ENCODE measurements around the gene C2orf76. TPM values are rescaled to one million over a fixed set of nuclear protein-coding genes. Genes with fewer than 3 reads are reported as not detected.

The C2orf76 gene
- total RNA-seq, 2 experiments from 2014 or later = 12.3 to 15.6 TPM

- DNase-seq = no peak
- Mint-ChIP-seq H3K4me3 (no peak overlapping the region), H3K27me3 (no peaks in the 10 kb centered on the region), H3K36me3 (no peaks in the 10 kb centered on the region), H3K4me1 (no peaks in the 10 kb centered on the region), H3K9me3 (no peaks in the 10 kb centered on the region), H3K27ac (no peak overlapping the region)
Observed at GRCh38 chr2:119260646-119261492, 105.8 kb downstream of the C2orf76 start.

- Mint-ChIP-seq H3K4me3 (no peak overlapping the region), H3K4me1 (no peaks in the 10 kb centered on the region), H3K9me3 (no peaks in the 10 kb centered on the region), H3K36me3 (no peaks in the 10 kb centered on the region), H3K27ac (no peak overlapping the region), H3K27me3 (no peaks in the 10 kb centered on the region)
- no peak for DNase-seq
Observed at GRCh38 chr2:119259296-119259860, 107.3 kb downstream of the C2orf76 start.

GRCh38 chr2:119257198-119257597 is 109.4 kb downstream of the C2orf76 start:
- Mint-ChIP-seq H3K4me1 (no peaks in the 10 kb centered on the region), H3K9me3 (no peaks in the 10 kb centered on the region), H3K4me3 (no peak overlapping the region), H3K27ac (no peak overlapping the region), H3K36me3 (no peaks in the 10 kb centered on the region), H3K27me3 (no peaks in the 10 kb centered on the region)
- DNase-seq = no peak

GRCh38 chr2:119256582-119256921 is 110.1 kb downstream of the C2orf76 start:
- Mint-ChIP-seq H3K27me3 (no peaks in the 10 kb centered on the region), H3K9me3 (no peaks in the 10 kb centered on the region), H3K36me3 (no peaks in the 10 kb centered on the region), H3K27ac (no peak overlapping the region), H3K4me3 (no peak overlapping the region), H3K4me1 (no peaks in the 10 kb centered on the region)
- no peak for DNase-seq

GRCh38 chr2:119255760-119256581 is 110.7 kb downstream of the C2orf76 start:
- no peaks in the 10 kb centered on the region for H3K36me3 Mint-ChIP-seq
- DNase-seq = no peak
- no peak overlapping the region for H3K4me3 Mint-ChIP-seq
- H3K4me1 Mint-ChIP-seq = no peaks in the 10 kb centered on the region
- H3K27me3 Mint-ChIP-seq = no peaks in the 10 kb centered on the region
- H3K27ac Mint-ChIP-seq = no peak overlapping the region
- no peaks in the 10 kb centered on the region for H3K9me3 Mint-ChIP-seq

GRCh38 chr2:119254601-119255080 is 112.0 kb downstream of the C2orf76 start:
- Mint-ChIP-seq H3K4me1 (no peaks in the 10 kb centered on the region), H3K9me3 (no peaks in the 10 kb centered on the region), H3K36me3 (no peaks in the 10 kb centered on the region), H3K27ac (no peak overlapping the region), H3K27me3 (no peaks in the 10 kb centered on the region), H3K4me3 (no peak overlapping the region)
- DNase-seq = no peak

GRCh38 chr2:119253760-119254600 is 112.7 kb downstream of the C2orf76 start:
- no peaks in the 10 kb centered on the region for H3K9me3 Mint-ChIP-seq
- no peaks in the 10 kb centered on the region for H3K27me3 Mint-ChIP-seq
- no peaks in the 10 kb centered on the region for H3K4me1 Mint-ChIP-seq
- no peak overlapping the region for H3K27ac Mint-ChIP-seq
- no peaks in the 10 kb centered on the region for H3K36me3 Mint-ChIP-seq
- DNase-seq = no peak
- H3K4me3 Mint-ChIP-seq = no peak overlapping the region

GRCh38 chr2:119253114-119253702 is 113.4 kb downstream of the C2orf76 start:
- no peak overlapping the region for H3K27ac Mint-ChIP-seq
- no peaks in the 10 kb centered on the region for H3K27me3 Mint-ChIP-seq

More at GRCh38 chr2:119253114-119253702, 113.4 kb downstream of the C2orf76 start:
- Mint-ChIP-seq H3K9me3 (no peaks in the 10 kb centered on the region), H3K4me3 (no peak overlapping the region), H3K4me1 (no peaks in the 10 kb centered on the region), H3K36me3 (no peaks in the 10 kb centered on the region)
- no peak for DNase-seq

Other genes with a start within 250 kb of the C2orf76 start
- gene C1QL2, start 208.1 kb downstream of the C2orf76 start, total RNA-seq = not detected
- gene STEAP3, start 143.0 kb downstream of the C2orf76 start, total RNA-seq = under 1 TPM; 0.60 to 0.90 TPM
- gene DBI, start 143 bp upstream of the C2orf76 start, total RNA-seq = 100 to 1,000 TPM; 162 to 182 TPM
- not detected for gene TMEM37, start 65.0 kb upstream of the C2orf76 start, total RNA-seq
- not detected for gene SCTR, start 157.6 kb upstream of the C2orf76 start, total RNA-seq
- gene CFAP221, start 177.6 kb upstream of the C2orf76 start, total RNA-seq = not detected